Measurements from ENCODE around the gene GJB1.
"Not testable (repeated sequence)": the region's sequence is repeated elsewhere in the genome, so short reads cannot be mapped to it uniquely, and the experiment has no call there.

Gene GJB1

DNA sequence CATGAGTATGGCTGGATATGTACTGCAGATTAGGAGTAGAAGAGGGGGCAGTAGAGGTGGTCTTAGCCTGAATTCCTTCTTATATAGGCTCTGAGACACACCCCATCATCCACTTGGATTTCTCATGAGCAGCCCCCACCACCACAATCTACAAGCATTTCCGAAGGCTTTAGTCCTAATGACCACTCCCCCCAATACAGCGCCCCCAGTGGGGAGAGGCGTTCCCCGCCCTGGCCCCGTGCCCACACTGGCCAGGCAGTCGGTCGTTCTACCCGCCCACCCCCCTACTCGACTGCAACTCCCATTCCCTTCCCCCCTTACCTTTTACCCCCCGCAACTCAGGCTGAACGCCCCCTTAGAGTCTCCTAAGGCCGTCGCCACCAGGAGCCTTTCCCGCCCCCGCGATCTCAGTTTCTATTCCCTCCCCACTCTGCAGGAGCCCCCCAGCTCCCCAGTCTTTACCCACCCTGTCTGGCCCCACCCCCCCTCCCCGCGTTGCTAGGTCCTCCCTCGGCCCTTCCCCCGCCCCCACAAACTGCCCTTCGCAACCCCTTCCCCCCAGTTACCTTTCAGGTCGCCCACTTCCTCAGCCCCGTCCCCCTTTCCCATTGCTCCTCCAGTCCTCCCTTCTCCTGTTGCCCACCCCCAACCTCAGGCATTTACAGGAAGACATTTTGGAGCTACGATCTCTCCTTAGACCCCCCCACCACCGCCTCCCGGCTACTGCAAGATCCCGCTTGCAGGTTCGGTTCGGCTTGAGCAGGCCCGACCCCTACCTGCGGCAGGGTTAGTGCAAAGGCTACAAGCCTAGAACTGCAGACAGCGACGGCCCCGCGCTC is 30.4 kb downstream of the GJB1 start:
- in situ Hi-C loops (cut with MboI; ENCODE audit: low sequenced_read_pairs), result no loop called here

- in situ Hi-C loops (cut with MboI; ENCODE audit: low sequenced_read_pairs), result no loop called here
These were observed 31.3 kb downstream of the GJB1 start, which contains the start of gene ZMYM3 for GRCh38 chrX:71254092-71254963. Gene ZMYM3, minus strand, starts transcription at chrX:71254140. Its CDS starts 885 bp downstream, at chrX:71253255.

DNA sequence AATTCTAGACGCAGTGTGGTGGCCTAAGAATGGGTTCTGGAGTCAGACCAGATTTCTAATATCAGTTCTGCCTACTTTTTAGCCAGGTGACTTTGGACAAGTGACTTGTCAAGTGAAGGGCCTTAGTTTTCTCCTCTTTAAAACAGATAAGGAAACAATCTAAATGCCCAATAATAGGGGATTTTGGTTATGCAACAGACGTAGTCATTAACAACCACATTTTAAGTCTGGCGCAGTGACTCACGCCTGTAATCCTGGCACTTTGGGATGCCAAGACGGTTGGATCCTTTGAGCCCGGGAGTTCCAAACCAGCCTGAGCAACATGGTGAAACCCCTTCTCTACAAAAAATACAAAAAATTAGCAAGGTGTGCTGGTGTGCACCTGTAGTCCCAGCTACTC is 33.0 kb downstream of the GJB1 start:
- in situ Hi-C loops (cut with MboI; ENCODE audit: low sequenced_read_pairs), result no loop called here

- in situ Hi-C loops (cut with MboI; ENCODE audit: low sequenced_read_pairs), result no loop called here
These were observed 33.8 kb downstream of the GJB1 start for GRCh38 chrX:71256856-71257255.

- in situ Hi-C loops (cut with MboI; ENCODE audit: low sequenced_read_pairs), result not testable (repeated sequence)
These were observed 45.6 kb downstream of the GJB1 start for GRCh38 chrX:71268624-71269023.

DNA sequence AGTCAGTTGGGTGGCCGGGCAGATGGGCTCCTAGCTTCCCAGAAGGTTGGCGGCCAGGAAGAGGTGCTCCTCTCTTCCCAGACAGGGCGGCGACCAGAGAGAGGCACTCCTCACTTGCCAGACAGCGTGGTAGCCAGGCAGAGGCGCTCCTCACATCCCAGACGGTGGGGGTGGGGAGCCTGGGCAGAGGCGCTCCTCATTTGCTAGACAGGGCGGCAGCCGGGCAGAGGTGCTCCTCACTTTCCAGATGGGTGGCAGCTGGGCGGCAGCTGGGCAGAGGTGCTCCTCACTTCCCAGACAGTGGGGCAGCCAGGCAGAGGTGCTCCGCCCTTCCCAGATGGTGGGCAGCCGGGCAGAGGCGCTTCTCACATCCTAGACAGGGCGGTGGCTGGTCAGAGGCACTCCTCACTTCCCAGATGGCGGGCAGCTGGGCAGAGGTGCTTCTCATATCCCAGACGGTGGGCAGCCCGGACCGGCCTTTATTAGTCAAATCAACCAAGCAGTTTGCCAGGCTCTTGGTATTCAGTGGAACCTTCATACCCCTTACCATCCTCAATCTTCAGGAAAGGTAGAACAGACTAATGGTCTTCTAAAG is 46.9 kb downstream of the GJB1 start:
- in situ Hi-C loops (cut with MboI; ENCODE audit: low sequenced_read_pairs), result no loop called here

DNA sequence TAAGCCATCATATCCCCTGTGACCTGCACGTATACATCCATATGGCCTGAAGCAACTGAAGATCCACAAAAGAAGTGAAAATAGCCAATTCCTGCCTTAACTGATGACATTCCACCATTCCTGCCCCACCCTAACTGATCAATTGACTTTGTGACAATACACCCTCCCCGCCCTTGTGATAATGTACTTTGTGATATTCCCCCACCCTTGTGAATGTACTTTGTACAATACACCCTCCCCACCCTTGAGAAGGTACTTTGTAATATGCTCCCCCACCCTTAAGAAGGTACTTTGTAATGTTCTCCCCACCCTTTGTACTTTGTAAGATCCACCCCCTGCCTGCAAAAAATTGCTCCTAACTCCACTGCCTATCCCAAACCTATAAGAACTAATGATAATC is 49.3 kb downstream of the GJB1 start:
- in situ Hi-C loops (cut with MboI; ENCODE audit: low sequenced_read_pairs), result not testable (repeated sequence)
